MM.1S (cell line): ENCODE data around the gene ACBD6.

ENCODE experiments used
- DNase-seq: peaks from one replicate; pipeline ENCODE4 v3.0.0-alpha.2; 2015
- H2AFZ ChIP-seq: fragments of 300-600 bp; sonication (generic); 2 replicates; pipeline ENCODE4 v1.6.0; 2016; ENCODE audit warnings: antibody characterized with exemption, low read length
- H3F3A ChIP-seq: fragments of 300-600 bp; sonication (generic); 2 replicates; pipeline ENCODE4 v1.6.1; 2016; ENCODE audit warnings: mild to moderate bottlenecking, antibody characterized with exemption, low read length, moderate library complexity, mixed read lengths; ENCODE audit not compliant: insufficient read depth
- H3K27ac ChIP-seq: fragments of 300-600 bp; sonication (generic); 2 replicates; pipeline ENCODE4 v1.5.1; 2016; ENCODE audit warnings: mild to moderate bottlenecking, low read length
- H3K27me3 ChIP-seq: fragments of 300-600 bp; sonication (generic); replicated peaks from 2 replicates; pipeline ENCODE4 v1.6.0; 2016; ENCODE audit warnings: low read length; ENCODE audit not compliant: insufficient read depth
- H3K36me3 ChIP-seq: fragments of 300-600 bp; sonication (generic); replicated peaks from 2 replicates; pipeline ENCODE4 v1.6.1; 2016; ENCODE audit warnings: mild to moderate bottlenecking, low read length, mixed read lengths; ENCODE audit not compliant: insufficient read depth
- H3K4me1 ChIP-seq: fragments of 300-600 bp; sonication (generic); 2 replicates; pipeline ENCODE4 v1.6.1; 2016; ENCODE audit warnings: low read length, mixed read lengths
- H3K4me2 ChIP-seq: fragments of 300-600 bp; sonication (generic); 2 replicates; pipeline ENCODE4 v1.6.0; 2016; ENCODE audit warnings: low read depth, low read length
- H3K4me3 ChIP-seq: fragments of 300-600 bp; sonication (generic); 2 replicates; pipeline ENCODE4 v1.5.1; 2016; ENCODE audit warnings: low read length, mixed read lengths
- H3K79me2 ChIP-seq: fragments of 300-600 bp; sonication (generic); 2 replicates; pipeline ENCODE4 v1.6.1; 2016; ENCODE audit warnings: mixed run types, low read length, mixed read lengths
- H3K9ac ChIP-seq: fragments of 300-600 bp; sonication (generic); 2 replicates; pipeline ENCODE4 v1.6.1; 2016; ENCODE audit warnings: low read length, mixed read lengths
- H3K9me2 ChIP-seq: fragments of 300-600 bp; sonication (generic); replicated peaks from 2 replicates; pipeline ENCODE4 v1.6.1; 2016; ENCODE audit warnings: mild to moderate bottlenecking, low read length, mixed read lengths; ENCODE audit not compliant: insufficient read depth
- H3K9me3 ChIP-seq: fragments of 300-600 bp; sonication (generic); replicated peaks from 2 replicates; pipeline ENCODE4 v1.6.1; 2016; ENCODE audit warnings: mild to moderate bottlenecking, low read length, mixed read lengths; ENCODE audit not compliant: insufficient read depth
- H4K20me1 ChIP-seq: fragments of 300-600 bp; sonication (generic); 2 replicates; pipeline ENCODE4 v1.6.1; 2016; ENCODE audit warnings: mild to moderate bottlenecking, low read length, moderate library complexity, mixed read lengths; ENCODE audit not compliant: insufficient read depth
- CTCF ChIP-seq: fragments of 300-600 bp; sonication (generic); IDR thresholded peaks from 2 replicates; pipeline ENCODE4 v1.5.1; 2016; ENCODE audit warnings: antibody characterized with exemption, low read length, mixed read lengths
- EZH2 ChIP-seq: fragments of 300-600 bp; sonication (generic); optimal IDR thresholded peaks from 2 replicates; pipeline ENCODE3; 2017; ENCODE audit warnings: low read depth, mild to moderate bottlenecking, antibody characterized with exemption, low read length, mixed read lengths
- EZH2phosphoT487 ChIP-seq: fragments of 300-600 bp; sonication (generic); IDR thresholded peaks from 2 replicates; pipeline ENCODE4 v1.6.1; 2018; ENCODE audit warnings: antibody characterized with exemption, low read length

Gene ACBD6

GRCh38 chr1:180268556-180269075 lies 233.8 kb downstream of the ACBD6 start:
- H3F3A ChIP-seq, result no peaks in the 10 kb centered on the region
- no peaks in the 10 kb centered on the region for H3K4me1 ChIP-seq
- no peaks in the 10 kb centered on the region for H3K27me3 ChIP-seq
- no peaks in the 10 kb centered on the region for H3K79me2 ChIP-seq
- H3K27ac ChIP-seq, result no peak overlapping the region
- no peaks in the 10 kb centered on the region for H4K20me1 ChIP-seq
- H3K36me3 ChIP-seq, result no peaks in the 10 kb centered on the region
- no peaks in the 10 kb centered on the region for H3K9me2 ChIP-seq
- H3K4me3 ChIP-seq, result no peak overlapping the region
- no peak overlapping the region for H3K9ac ChIP-seq
- H3K4me2 ChIP-seq, result no peak overlapping the region
- H2AFZ ChIP-seq, result no peak overlapping the region
- DNase-seq, result no peak
- TF ChIP-seq EZH2, result no peak
- no peak for TF ChIP-seq EZH2phosphoT487
- TF ChIP-seq CTCF, result no peak
- H3K9me3 ChIP-seq, result no peaks in the 10 kb centered on the region

- no peaks in the 10 kb centered on the region for H3K36me3 ChIP-seq
- H3K27ac ChIP-seq, result no peak overlapping the region
- no peak for TF ChIP-seq EZH2
- TF ChIP-seq CTCF, result no peak
- no peak for TF ChIP-seq EZH2phosphoT487
- H3K4me1 ChIP-seq, result no peaks in the 10 kb centered on the region
- DNase-seq, result no peak
- H3K9me2 ChIP-seq, result no peaks in the 10 kb centered on the region
- H2AFZ ChIP-seq, result no peak overlapping the region
- H3K27me3 ChIP-seq, result no peaks in the 10 kb centered on the region
- no peaks in the 10 kb centered on the region for H3K9me3 ChIP-seq
- no peak overlapping the region for H3K4me2 ChIP-seq
- no peaks in the 10 kb centered on the region for H3F3A ChIP-seq
- H3K4me3 ChIP-seq, result no peak overlapping the region
- H4K20me1 ChIP-seq, result no peaks in the 10 kb centered on the region
- H3K9ac ChIP-seq, result no peak overlapping the region
- H3K79me2 ChIP-seq, result no peaks in the 10 kb centered on the region
Measured at GRCh38 chr1:180267761-180268555, 234.4 kb downstream of the ACBD6 start.

- Histone ChIP-seq H3K27ac (no peak overlapping the region), H3K79me2 (no peaks in the 10 kb centered on the region), H3K36me3 (no peaks in the 10 kb centered on the region), H4K20me1 (no peaks in the 10 kb centered on the region), H3K4me1 (no peaks in the 10 kb centered on the region), H2AFZ (no peak overlapping the region), H3K9me2 (no peaks in the 10 kb centered on the region), H3K27me3 (no peaks in the 10 kb centered on the region), H3F3A (no peaks in the 10 kb centered on the region), H3K4me3 (no peak overlapping the region), H3K9me3 (no peaks in the 10 kb centered on the region), H3K4me2 (no peak overlapping the region), H3K9ac (no peak overlapping the region)
- no peak for DNase-seq
- no peak for TF ChIP-seq CTCF
- no peak for TF ChIP-seq EZH2phosphoT487
- TF ChIP-seq EZH2, result no peak
Measured at GRCh38 chr1:180267211-180267561, 235.2 kb downstream of the ACBD6 start.
